GM18511 (cell line): ENCODE measurements around the gene GPBP1.
"Not testable (repeated sequence)": the region's sequence is repeated elsewhere in the genome, so short reads cannot be mapped to it uniquely, and the experiment has no call there.

Source experiments
- ATAC-seq: cut with Tn5 transposase; IDR thresholded peaks from one replicate; pipeline ENCODE4 v1.9.1; 2021; ENCODE audit warnings: mild to moderate bottlenecking, moderate library complexity; ENCODE audit not compliant: unreplicated experiment

GPBP1 gene

GRCh38 chr5:57173319-57174127, at the start of gene GPBP1:
GPBP1 (plus strand) TSS chr5:57174059; CDS start chr5:57214131, 40,072 bp downstream.
- peak; percentile 74 for ATAC-seq

GRCh38 chr5:57128325-57128724, 45.5 kb upstream of the GPBP1 start:
- no peak for ATAC-seq

GRCh38 chr5:57133574-57133973, 40.3 kb upstream of the GPBP1 start:
- ATAC-seq, result no peak

- ATAC-seq, result no peak
These were observed 36.5 kb upstream of the GPBP1 start for GRCh38 chr5:57137401-57137800.

GRCh38 chr5:57152316-57152715, 21.5 kb upstream of the GPBP1 start:
- no peak for ATAC-seq

- no peak for ATAC-seq
These were observed 18.8 kb upstream of the GPBP1 start for GRCh38 chr5:57155033-57155432.

GRCh38 chr5:57157131-57157530, 16.7 kb upstream of the GPBP1 start:
- no peak for ATAC-seq

GRCh38 chr5:57157666-57158065, 16.2 kb upstream of the GPBP1 start:
- no peak for ATAC-seq

- no peak for ATAC-seq
These were observed 10.3 kb upstream of the GPBP1 start for GRCh38 chr5:57163553-57164006.

GRCh38 chr5:57164124-57164523, 9.7 kb upstream of the GPBP1 start:
- ATAC-seq, result no peak

- ATAC-seq, result not testable (repeated sequence)
These were observed 8.7 kb upstream of the GPBP1 start for GRCh38 chr5:57165171-57165570.

GRCh38 chr5:57166276-57166675, 7.6 kb upstream of the GPBP1 start:
- peak; percentile 65 for ATAC-seq

GRCh38 chr5:57167201-57167600, 6.7 kb upstream of the GPBP1 start:
- ATAC-seq, result no peak

- ATAC-seq, result not testable (repeated sequence)
These were observed 3.7 kb upstream of the GPBP1 start for GRCh38 chr5:57170116-57170515.

- no peak for ATAC-seq
These were observed 1.9 kb upstream of the GPBP1 start for GRCh38 chr5:57171816-57172465.

- no peak for ATAC-seq
These were observed 1.2 kb upstream of the GPBP1 start for GRCh38 chr5:57172466-57173318.

GRCh38 chr5:57174128-57174889, 450 bp downstream of the GPBP1 start:
- peak; percentile 11 for ATAC-seq

- ATAC-seq, result no peak
These were observed 1.1 kb downstream of the GPBP1 start for GRCh38 chr5:57174890-57175510.

GRCh38 chr5:57175551-57176309, 1.9 kb downstream of the GPBP1 start:
- ATAC-seq, result no peak
